GM12878 (cell line): Measurements from ENCODE around the gene STXBP4. TPM values are rescaled to one million over a fixed set of nuclear protein-coding genes. Genes with fewer than 3 reads are reported as not detected.

Experiments used
- ASH2L ChIP-seq: fragments of 300-600, 200-600 bp; sonication (generic); IDR thresholded peaks from 2 replicates; pipeline ENCODE4 v1.6.1; 2017; ENCODE audit warnings: low read depth, mild to moderate bottlenecking, borderline replicate concordance
- ATF2 ChIP-seq: IDR thresholded peaks from 2 replicates; pipeline ENCODE4 v1.6.1; 2012; ENCODE audit warnings: low read length, inconsistent platforms
- CEBPB ChIP-seq, 2 experiments: fragments of 150-350 bp in 1 of 2; IDR thresholded peaks; 2 replicates each; pipeline ENCODE4 v1.6.1; 2012 to 2014; ENCODE audit warnings: low read depth in 2 of 2, low read length in 2 of 2, borderline replicate concordance in 1 of 2, inconsistent platforms in 1 of 2
- CUX1 ChIP-seq: IDR thresholded peaks from 2 replicates; pipeline ENCODE4 v1.6.1; 2012; ENCODE audit warnings: improper control_type of control experiment, low read depth, low read length; ENCODE audit not compliant: insufficient replicate concordance
- EP300 ChIP-seq, 2 experiments: fragments of 150-350 bp in 1 of 2; IDR thresholded peaks; 2 replicates each; pipeline ENCODE4 v1.6.1; 2011 to 2012; ENCODE audit warnings: low read depth in 2 of 2, low read length in 2 of 2, borderline replicate concordance in 1 of 2, improper control_type of control experiment in 1 of 2, inconsistent platforms in 1 of 2; ENCODE audit not compliant: control insufficient read depth in 1 of 2
- ESRRA ChIP-seq: IDR thresholded peaks from 2 replicates; pipeline ENCODE4 v1.6.1; 2012; ENCODE audit warnings: mild to moderate bottlenecking, low read length, improper control_type of control experiment
- IKZF2 ChIP-seq, 2 experiments: fragments of 450-650 bp; IDR thresholded peaks; 2 replicates each; pipeline ENCODE4 v1.6.1; 2017; ENCODE audit warnings: mild to moderate bottlenecking in 2 of 2, moderate library complexity in 2 of 2
- MEF2A ChIP-seq: IDR thresholded peaks from 2 replicates; pipeline ENCODE4 v1.6.1; 2011; ENCODE audit warnings: low read depth, mild to moderate bottlenecking, low read length, moderate library complexity; ENCODE audit not compliant: insufficient read depth
- MEF2B ChIP-seq: fragments of 450-650 bp; IDR thresholded peaks from 2 replicates; pipeline ENCODE4 v1.6.1; 2018; ENCODE audit warnings: mild to moderate bottlenecking, moderate library complexity; ENCODE audit not compliant: partially characterized antibody, poor library complexity, severe bottlenecking
- NR2F1 ChIP-seq: fragments of 450-650 bp; conservative IDR thresholded peaks from 2 replicates; pipeline ENCODE4 v1.6.1; 2017; ENCODE audit warnings: mild to moderate bottlenecking
- POLR2AphosphoS2 ChIP-seq: IDR thresholded peaks from 2 replicates; pipeline ENCODE4 v1.6.1; 2011; ENCODE audit warnings: low read depth, mild to moderate bottlenecking, low read length, improper control_type of control experiment, moderate library complexity
- SIN3A ChIP-seq: IDR thresholded peaks from 2 replicates; pipeline ENCODE4 v1.6.1; 2012; ENCODE audit warnings: low read depth, low read length, improper control_type of control experiment
- SPI1 ChIP-seq: IDR thresholded peaks from 2 replicates; pipeline ENCODE4 v1.6.1; 2011; ENCODE audit warnings: low read depth, mild to moderate bottlenecking, low read length, moderate library complexity, borderline replicate concordance; ENCODE audit not compliant: insufficient read depth
- STAT1 ChIP-seq: fragments of 450-650 bp; conservative IDR thresholded peaks from 2 replicates; pipeline ENCODE4 v1.6.1; 2014; ENCODE audit warnings: antibody characterized with exemption, mild to moderate bottlenecking
- ZNF274 ChIP-seq: IDR thresholded peaks from one replicate; pipeline ENCODE4 v1.8.0; 2011; ENCODE audit not compliant: insufficient read length, insufficient read depth
- polyA plus RNA-seq, 11 experiments: library from polyadenylated mRNA; depleted of rRNA in 4 of 11; unstranded in 6 of 11; stranded (reverse) in 5 of 11; fragments of >200 nt; fragmentation: Nextera tagmentation in 4 of 11; fragmentation: Illumina TruSeq in 1 of 11; extraction: Ambion mirVana in 4 of 11; extraction: Trizol in 1 of 11; gene quantifications; 1 replicate in 1 of 11; 2 replicates in 10 of 11; pipeline versions ENCODE4 v1.2.1 to v1.2.3, GENCODE V29; 2011 to 2016; ENCODE audit warnings: inconsistent platforms in 2 of 11, missing spikeins in 2 of 11, low read depth in 1 of 11
- total RNA-seq, 4 experiments: library from RNA; depleted of rRNA in 3 of 4; stranded (reverse); fragments of >200 nt in 3 of 4; fragmentation: Illumina TruSeq in 1 of 4; extraction: Trizol in 1 of 4; gene quantifications; 2 replicates each; pipeline versions ENCODE4 v1.2.1 to v1.2.3, GENCODE V29; 2013 to 2021
- TF ChIP-seq, protein P1 (sequence below): fragments of 450-650 bp; formaldehyde crosslinking; IDR thresholded peaks from 2 replicates; pipeline ENCODE4 v1.4.0; 2020; ENCODE audit warnings: mild to moderate bottlenecking, moderate library complexity

STXBP4 gene
- total and polyA plus RNA-seq, 10 of the 15 experiments (the other 5 are each of a cell fraction or from before 2014, with no cell fraction given): 4.3 to 11.0 (median 6.7) TPM

DNA sequence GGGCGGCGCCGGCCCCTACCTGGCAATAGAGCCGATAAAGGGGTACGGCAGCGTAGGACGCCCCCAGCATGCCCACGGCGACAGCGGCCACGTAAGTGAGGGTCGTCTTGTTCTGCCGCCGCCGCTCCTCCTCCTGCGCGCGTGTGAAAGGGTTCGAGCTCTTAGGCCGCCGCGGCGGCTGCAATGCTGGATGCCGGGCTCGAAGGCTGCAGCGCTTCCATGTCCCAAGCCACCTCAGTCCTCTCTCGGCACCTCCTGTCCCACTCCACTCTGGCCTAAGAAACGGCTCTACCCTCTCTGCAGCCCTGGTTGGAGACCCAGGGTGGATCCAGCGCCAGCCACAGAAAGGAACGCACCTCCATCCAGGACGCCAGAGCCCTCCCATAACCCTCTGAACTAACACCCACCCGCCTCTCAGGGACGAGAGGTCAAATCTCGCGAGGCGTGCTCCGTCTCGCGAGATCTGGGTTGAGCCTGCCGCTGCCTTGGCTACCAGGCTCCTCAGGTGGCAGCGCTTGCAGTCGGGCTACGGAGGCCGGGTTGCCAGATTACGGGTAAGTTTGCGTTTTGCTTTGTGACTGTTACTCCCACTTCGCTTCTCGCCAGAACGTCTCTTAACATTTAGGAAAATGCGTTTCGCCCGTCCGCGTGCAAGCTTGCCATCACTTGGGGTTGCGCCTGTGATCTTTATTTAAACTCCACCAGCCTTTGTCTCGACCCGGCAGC, at the start of gene STXBP4, which contains the start of gene COX11 (continued):
- TF ChIP-seq, protein P1, sequence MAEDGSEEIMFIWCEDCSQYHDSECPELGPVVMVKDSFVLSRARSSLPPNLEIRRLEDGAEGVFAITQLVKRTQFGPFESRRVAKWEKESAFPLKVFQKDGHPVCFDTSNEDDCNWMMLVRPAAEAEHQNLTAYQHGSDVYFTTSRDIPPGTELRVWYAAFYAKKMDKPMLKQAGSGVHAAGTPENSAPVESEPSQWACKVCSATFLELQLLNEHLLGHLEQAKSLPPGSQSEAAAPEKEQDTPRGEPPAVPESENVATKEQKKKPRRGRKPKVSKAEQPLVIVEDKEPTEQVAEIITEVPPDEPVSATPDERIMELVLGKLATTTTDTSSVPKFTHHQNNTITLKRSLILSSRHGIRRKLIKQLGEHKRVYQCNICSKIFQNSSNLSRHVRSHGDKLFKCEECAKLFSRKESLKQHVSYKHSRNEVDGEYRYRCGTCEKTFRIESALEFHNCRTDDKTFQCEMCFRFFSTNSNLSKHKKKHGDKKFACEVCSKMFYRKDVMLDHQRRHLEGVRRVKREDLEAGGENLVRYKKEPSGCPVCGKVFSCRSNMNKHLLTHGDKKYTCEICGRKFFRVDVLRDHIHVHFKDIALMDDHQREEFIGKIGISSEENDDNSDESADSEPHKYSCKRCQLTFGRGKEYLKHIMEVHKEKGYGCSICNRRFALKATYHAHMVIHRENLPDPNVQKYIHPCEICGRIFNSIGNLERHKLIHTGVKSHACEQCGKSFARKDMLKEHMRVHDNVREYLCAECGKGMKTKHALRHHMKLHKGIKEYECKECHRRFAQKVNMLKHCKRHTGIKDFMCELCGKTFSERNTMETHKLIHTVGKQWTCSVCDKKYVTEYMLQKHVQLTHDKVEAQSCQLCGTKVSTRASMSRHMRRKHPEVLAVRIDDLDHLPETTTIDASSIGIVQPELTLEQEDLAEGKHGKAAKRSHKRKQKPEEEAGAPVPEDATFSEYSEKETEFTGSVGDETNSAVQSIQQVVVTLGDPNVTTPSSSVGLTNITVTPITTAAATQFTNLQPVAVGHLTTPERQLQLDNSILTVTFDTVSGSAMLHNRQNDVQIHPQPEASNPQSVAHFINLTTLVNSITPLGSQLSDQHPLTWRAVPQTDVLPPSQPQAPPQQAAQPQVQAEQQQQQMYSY (CRISPR knock-in tag): no peak
- TF ChIP-seq CEBPB (IDR thresholded peaks at IDR 0.05; ENCODE audit: borderline replicate concordance in 1 of 2, low read depth in 2 of 2, low read length in 2 of 2) (no peak), CUX1 (peak; percentile 33), STAT1 (no peak), NR2F1 (peak; percentile 25; the same call in 1 of the 2 replicates), SPI1 (no peak), ZNF274 (no peak), ASH2L (peak; percentile 100), ESRRA (no peak), EP300 (IDR thresholded peaks at IDR 0.05; ENCODE audit: borderline replicate concordance in 1 of 2, control insufficient read depth in 1 of 2, low read depth in 2 of 2, low read length in 2 of 2) (no peak), POLR2AphosphoS2 (no peak; the same call in 1 of the 2 replicates), ATF2 (no peak; the same call in 1 of the 2 replicates), IKZF2 (IDR thresholded peaks at IDR 0.05) (0 out of 4 replicates have a peak, but pooled peaks of 1 of the 2 experiments have one; percentile 7), MEF2B (peak; percentile 65), SIN3A (no peak), MEF2A (no peak)
